Keratinocyte (primary cell): ENCODE measurements around the gene SDF4. TPM values are rescaled to one million over a fixed set of nuclear protein-coding genes. Genes with fewer than 3 reads are reported as not detected.

Experiments used
- DNase-seq: peaks from one replicate; pipeline ENCODE4 v3.0.0-alpha.2; 2011; ENCODE audit warnings: low read depth, missing footprints, low spot score
- FAIRE-seq: peaks from 2 replicates; lab custom pipeline; 2011; peaks lifted over from hg19 to GRCh38; lab: Jason Lieb, UNC
- H2AFZ ChIP-seq: 2 replicates; pipeline ENCODE4 v1.6.0; 2012; ENCODE audit warnings: low read length, control low read depth, inconsistent platforms; ENCODE audit not compliant: control insufficient read depth
- H3K27ac ChIP-seq: 2 replicates; pipeline ENCODE4 v1.5.1; 2011; ENCODE audit warnings: low read length; ENCODE audit not compliant: control insufficient read depth, insufficient read depth
- H3K27me3 ChIP-seq: 3 replicates; pipeline ENCODE4 v1.6.0; 2011; ENCODE audit warnings: low read length; ENCODE audit not compliant: control insufficient read depth, insufficient read depth; ENCODE audit errors: extremely low read depth
- H3K36me3 ChIP-seq, 2 experiments: 2 replicates in 1 of 2; 3 replicates in 1 of 2; pipeline ENCODE4 v1.5.1; 2011; ENCODE audit warnings: low read length in 2 of 2, mild to moderate bottlenecking in 1 of 2; ENCODE audit not compliant: control insufficient read depth in 2 of 2, insufficient read depth in 2 of 2; ENCODE audit errors: extremely low read depth in 1 of 2
- H3K4me1 ChIP-seq: 3 replicates; pipeline ENCODE4 v1.5.1; 2011; ENCODE audit warnings: low read length; ENCODE audit not compliant: control insufficient read depth, insufficient read depth; ENCODE audit errors: extremely low read depth
- H3K4me2 ChIP-seq: 3 replicates; pipeline ENCODE4 v1.6.0; 2011; ENCODE audit warnings: low read depth, low read length; ENCODE audit not compliant: control insufficient read depth, insufficient read depth; ENCODE audit errors: extremely low read depth
- H3K4me3 ChIP-seq, 3 experiments: fragments of 200-600 bp in 1 of 3; sonication (generic) in 1 of 3; 2 replicates in 2 of 3; 3 replicates in 1 of 3; pipeline ENCODE4 v1.5.1; 2011 to 2016; ENCODE audit warnings: low read length in 3 of 3, mild to moderate bottlenecking in 3 of 3, control low read depth in 2 of 3, inconsistent platforms in 1 of 3, low read depth in 1 of 3, mixed read lengths in 1 of 3, mixed run types in 1 of 3, moderate library complexity in 1 of 3; ENCODE audit not compliant: control insufficient read depth in 2 of 3, insufficient read depth in 2 of 3; ENCODE audit errors: extremely low read depth in 1 of 3
- H3K79me2 ChIP-seq: 2 replicates; pipeline ENCODE4 v1.6.0; 2012; ENCODE audit warnings: low read length; ENCODE audit not compliant: control insufficient read depth, insufficient read depth
- H3K9ac ChIP-seq: 3 replicates; pipeline ENCODE4 v1.6.0; 2011; ENCODE audit warnings: low read length; ENCODE audit not compliant: control insufficient read depth, insufficient read depth; ENCODE audit errors: extremely low read depth
- H3K9me1 ChIP-seq: 3 replicates; pipeline ENCODE4 v1.6.0; 2011; ENCODE audit warnings: low read length; ENCODE audit not compliant: control insufficient read depth, insufficient read depth; ENCODE audit errors: extremely low read depth
- H3K9me3 ChIP-seq: 2 replicates; pipeline ENCODE4 v1.5.1; 2012; ENCODE audit warnings: low read depth, low read length; ENCODE audit not compliant: control insufficient read depth
- H4K20me1 ChIP-seq: 3 replicates; pipeline ENCODE4 v1.6.0; 2011; ENCODE audit warnings: low read length; ENCODE audit not compliant: control insufficient read depth, insufficient read depth; ENCODE audit errors: extremely low read depth
- EZH2 ChIP-seq: IDR thresholded peaks from one replicate; pipeline ENCODE4 v1.6.1; 2012; ENCODE audit warnings: inconsistent platforms, mild to moderate bottlenecking, low read length, moderate library complexity
- dilution Hi-C: fragments of 300-500 bp; cut with MboI; formaldehyde crosslinking; loops from one replicate; pipeline ENCODE4 v1.7.0; 2020; ENCODE audit warnings: low sequenced_read_pairs; ENCODE audit not compliant: extremely low pct_ligation_motif_present
- polyA plus RNA-seq, 5 experiments: library from polyadenylated mRNA; depleted of rRNA in 3 of 5; stranded (reverse) in 3 of 5; stranded (forward) in 1 of 5; unstranded in 1 of 5; fragments of >200 nt; gene quantifications; 1 replicate in 1 of 5; 2 replicates in 3 of 5; 3 replicates in 1 of 5; pipeline versions ENCODE4 v1.2.1 to v1.2.3, GENCODE V29; 2011 to 2012; ENCODE audit warnings: missing spikeins in 2 of 5, low read depth in 1 of 5, low replicate concordance in 1 of 5
- TF ChIP-seq, protein P1 (sequence below), 3 experiments: IDR thresholded peaks in 1 of 3; conservative IDR thresholded peaks in 1 of 3; optimal IDR thresholded peaks in 1 of 3; 2 replicates in 2 of 3; 3 replicates in 1 of 3; pipeline versions ENCODE3 to v1.5.1; 2011; ENCODE audit warnings: low read length in 3 of 3, mild to moderate bottlenecking in 3 of 3, moderate library complexity in 2 of 3, control low read depth in 1 of 3, inconsistent platforms in 1 of 3; ENCODE audit not compliant: insufficient read depth in 2 of 3; ENCODE audit errors: extremely low read depth in 1 of 3

Gene SDF4
- polyA plus RNA-seq, 1 donor (not counting 4 experiments of a cell fraction or from before 2014, with no cell fraction given), result 66.3 TPM

DNA sequence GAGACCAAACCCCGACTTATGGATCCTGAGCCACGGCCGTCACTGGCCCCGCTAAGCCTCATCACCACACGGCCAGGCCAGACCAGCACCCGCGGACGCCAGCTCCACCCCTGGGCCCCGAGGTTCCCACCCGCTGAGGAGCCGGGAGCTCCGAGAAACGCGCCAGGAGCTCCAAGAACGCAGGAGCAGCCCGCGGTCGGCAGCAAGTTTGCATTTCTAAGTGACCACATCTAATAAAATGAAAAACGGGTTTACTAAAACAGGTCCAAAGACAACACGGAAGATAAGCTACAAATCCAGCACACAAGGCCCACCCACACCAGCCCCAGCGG, 22.8 kb upstream of the SDF4 start:
- H3K36me3 ChIP-seq, result peaks cover 20 to 28% of the 10 kb centered on the region in 2 experiments
- dilution Hi-C loops, result no loop called here
- peaks cover 19% of the 10 kb centered on the region for H3K4me1 ChIP-seq

GRCh38 chr1:1253972-1254666, 22.3 kb upstream of the SDF4 start:
- Histone ChIP-seq H3K27ac (no peak overlapping the region), H3K4me1 (peaks cover 18% of the 10 kb centered on the region), H3K4me2 (no peak overlapping the region), H3K27me3 (no peaks in the 10 kb centered on the region), H3K9ac (no peak overlapping the region), H3K36me3 (peaks cover 17 to 25% of the 10 kb centered on the region in 2 experiments), H3K9me1 (no peaks in the 10 kb centered on the region), H3K9me3 (no peaks in the 10 kb centered on the region), H2AFZ (no peak overlapping the region), H3K79me2 (peaks cover 3% of the 10 kb centered on the region), H3K4me3 (no peak overlapping the region), H4K20me1 (peaks cover 7% of the 10 kb centered on the region)
- FAIRE-seq, result no peak
- no peak for DNase-seq
- TF ChIP-seq, protein P1, sequence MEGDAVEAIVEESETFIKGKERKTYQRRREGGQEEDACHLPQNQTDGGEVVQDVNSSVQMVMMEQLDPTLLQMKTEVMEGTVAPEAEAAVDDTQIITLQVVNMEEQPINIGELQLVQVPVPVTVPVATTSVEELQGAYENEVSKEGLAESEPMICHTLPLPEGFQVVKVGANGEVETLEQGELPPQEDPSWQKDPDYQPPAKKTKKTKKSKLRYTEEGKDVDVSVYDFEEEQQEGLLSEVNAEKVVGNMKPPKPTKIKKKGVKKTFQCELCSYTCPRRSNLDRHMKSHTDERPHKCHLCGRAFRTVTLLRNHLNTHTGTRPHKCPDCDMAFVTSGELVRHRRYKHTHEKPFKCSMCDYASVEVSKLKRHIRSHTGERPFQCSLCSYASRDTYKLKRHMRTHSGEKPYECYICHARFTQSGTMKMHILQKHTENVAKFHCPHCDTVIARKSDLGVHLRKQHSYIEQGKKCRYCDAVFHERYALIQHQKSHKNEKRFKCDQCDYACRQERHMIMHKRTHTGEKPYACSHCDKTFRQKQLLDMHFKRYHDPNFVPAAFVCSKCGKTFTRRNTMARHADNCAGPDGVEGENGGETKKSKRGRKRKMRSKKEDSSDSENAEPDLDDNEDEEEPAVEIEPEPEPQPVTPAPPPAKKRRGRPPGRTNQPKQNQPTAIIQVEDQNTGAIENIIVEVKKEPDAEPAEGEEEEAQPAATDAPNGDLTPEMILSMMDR (optimal IDR thresholded peaks at IDR 0.05 in 1 of 3, IDR thresholded peaks at IDR 0.05 in 1 of 3, conservative IDR thresholded peaks at IDR 0.05 in 1 of 3; ENCODE audit: extremely low read depth in 1 of 3, insufficient read depth in 2 of 3, low read length in 3 of 3), result no peak
- no peak for TF ChIP-seq EZH2
- dilution Hi-C loops, result no loop called here

More for the DNA sequence above, 22.8 kb upstream of the SDF4 start:
- TF ChIP-seq, protein P1 (optimal IDR thresholded peaks at IDR 0.05 in 1 of 3, IDR thresholded peaks at IDR 0.05 in 1 of 3, conservative IDR thresholded peaks at IDR 0.05 in 1 of 3; ENCODE audit: extremely low read depth in 1 of 3, insufficient read depth in 2 of 3, low read length in 3 of 3), result no peak
- no peak for TF ChIP-seq EZH2
- H3K27me3 ChIP-seq, result no peaks in the 10 kb centered on the region
- H2AFZ ChIP-seq, result no peak overlapping the region
- no peak overlapping the region for H3K4me3 ChIP-seq
- FAIRE-seq (no peak), DNase-seq (no peak)
- peaks cover 3% of the 10 kb centered on the region for H3K79me2 ChIP-seq
- no peak overlapping the region for H3K9ac ChIP-seq
- no peak overlapping the region for H3K27ac ChIP-seq
- no peaks in the 10 kb centered on the region for H3K9me1 ChIP-seq
- H4K20me1 ChIP-seq, result peaks cover 7% of the 10 kb centered on the region
- no peak overlapping the region for H3K4me2 ChIP-seq
- H3K9me3 ChIP-seq, result no peaks in the 10 kb centered on the region
